HG03097 (cell line): Measurements from ENCODE around the gene CMSS1.

Source experiments
- ATAC-seq: cut with Tn5 transposase; IDR thresholded peaks from one replicate; pipeline ENCODE4 v1.9.1; 2021; ENCODE audit not compliant: unreplicated experiment, low FRiP score

The CMSS1 gene

GRCh38 chr3:99954914-99955644 is 137.4 kb downstream of the CMSS1 start:
- ATAC-seq, result no peak

GRCh38 chr3:99955773-99956562 is 138.3 kb downstream of the CMSS1 start:
- ATAC-seq, result no peak

- ATAC-seq, result no peak
Measured at GRCh38 chr3:99957151-99957796, 139.6 kb downstream of the CMSS1 start.

GRCh38 chr3:99958222-99958912 is 140.7 kb downstream of the CMSS1 start:
- no peak for ATAC-seq

- no peak for ATAC-seq
Measured at GRCh38 chr3:99960123-99960878, 142.6 kb downstream of the CMSS1 start.

GRCh38 chr3:99960941-99961340 is 143.3 kb downstream of the CMSS1 start:
- ATAC-seq, result no peak

GRCh38 chr3:99961756-99962515 is 144.3 kb downstream of the CMSS1 start:
- no peak for ATAC-seq

- no peak for ATAC-seq
Measured at GRCh38 chr3:99962703-99963102, 145.0 kb downstream of the CMSS1 start.

GRCh38 chr3:99965077-99965476 is 147.4 kb downstream of the CMSS1 start:
- no peak for ATAC-seq

GRCh38 chr3:99965681-99966408 is 148.2 kb downstream of the CMSS1 start:
- no peak for ATAC-seq

- ATAC-seq, result no peak
Measured at GRCh38 chr3:99966662-99967416, 149.2 kb downstream of the CMSS1 start.

GRCh38 chr3:99967796-99968195 is 150.1 kb downstream of the CMSS1 start:
- ATAC-seq, result no peak

GRCh38 chr3:99969136-99969535 is 151.5 kb downstream of the CMSS1 start:
- no peak for ATAC-seq

GRCh38 chr3:99970198-99970597 is 152.5 kb downstream of the CMSS1 start:
- peak; percentile 97 for ATAC-seq

- no peak for ATAC-seq
Measured at GRCh38 chr3:99971761-99972160, 154.1 kb downstream of the CMSS1 start.

- no peak for ATAC-seq
Measured at GRCh38 chr3:99972380-99973104, 154.9 kb downstream of the CMSS1 start.

GRCh38 chr3:99974989-99975388 is 157.3 kb downstream of the CMSS1 start:
- ATAC-seq, result no peak
